PFSK-1 (cell line): ENCODE measurements around the gene B4GALT3.

Experiments used
- FOXP2 ChIP-seq: optimal IDR thresholded peaks from 2 replicates; pipeline ENCODE3; 2011; ENCODE audit warnings: borderline replicate concordance, control low read depth, inconsistent platforms; ENCODE audit not compliant: insufficient read depth; ENCODE audit errors: extremely low read length, extremely low read depth
- POLR2AphosphoS5 ChIP-seq: IDR thresholded peaks from 2 replicates; pipeline ENCODE4 v1.6.1; 2012; ENCODE audit warnings: low read depth, mild to moderate bottlenecking, control low read depth, low read length, moderate library complexity
- SIN3A ChIP-seq: IDR thresholded peaks from 2 replicates; pipeline ENCODE4 v1.6.1; 2012; ENCODE audit warnings: mild to moderate bottlenecking, low read length, moderate library complexity, borderline replicate concordance; ENCODE audit not compliant: insufficient read depth
- TAF1 ChIP-seq: IDR thresholded peaks from 2 replicates; pipeline ENCODE4 v1.6.1; 2012; ENCODE audit warnings: low read length, control low read depth, borderline replicate concordance; ENCODE audit not compliant: insufficient read depth
- TF ChIP-seq, protein P1 (sequence below), 2 experiments: IDR thresholded peaks; 2 replicates each; pipeline versions ENCODE4 v1.6.1 to v1.8.0; 2011 to 2012; ENCODE audit warnings: low read depth in 2 of 2, low read length in 2 of 2, control low read depth in 1 of 2, inconsistent platforms in 1 of 2, mild to moderate bottlenecking in 1 of 2, moderate library complexity in 1 of 2; ENCODE audit not compliant: insufficient read depth in 1 of 2

Gene B4GALT3

DNA sequence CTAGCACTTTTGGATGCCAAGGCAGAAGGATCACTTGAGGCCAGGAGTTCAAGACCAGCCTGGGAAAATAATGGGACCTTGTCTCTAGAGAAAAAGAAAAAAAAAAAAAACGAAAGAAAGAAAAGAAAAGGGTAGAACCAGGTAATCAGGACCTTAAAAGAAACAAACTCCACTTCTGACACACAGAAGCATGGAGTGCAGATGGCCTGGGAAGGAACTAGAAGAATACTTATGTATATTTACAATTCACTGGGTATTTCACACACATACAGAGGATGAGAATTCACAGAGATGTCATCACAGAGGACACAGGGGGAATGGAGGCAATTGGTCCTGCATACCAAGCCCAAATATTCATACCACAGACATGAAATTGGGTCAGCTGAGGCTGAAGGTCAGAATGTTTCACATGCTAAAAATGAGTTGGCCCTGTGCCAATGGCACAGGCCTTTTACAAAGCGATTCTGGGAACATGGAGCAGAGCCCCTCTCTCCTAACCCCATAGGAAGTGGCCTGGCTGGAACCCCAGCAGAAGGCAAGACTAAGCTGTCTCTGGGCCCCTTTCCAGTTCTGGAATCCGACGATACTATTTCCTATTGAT, 4.4 kb downstream of the B4GALT3 start:
- TF ChIP-seq, protein P1, sequence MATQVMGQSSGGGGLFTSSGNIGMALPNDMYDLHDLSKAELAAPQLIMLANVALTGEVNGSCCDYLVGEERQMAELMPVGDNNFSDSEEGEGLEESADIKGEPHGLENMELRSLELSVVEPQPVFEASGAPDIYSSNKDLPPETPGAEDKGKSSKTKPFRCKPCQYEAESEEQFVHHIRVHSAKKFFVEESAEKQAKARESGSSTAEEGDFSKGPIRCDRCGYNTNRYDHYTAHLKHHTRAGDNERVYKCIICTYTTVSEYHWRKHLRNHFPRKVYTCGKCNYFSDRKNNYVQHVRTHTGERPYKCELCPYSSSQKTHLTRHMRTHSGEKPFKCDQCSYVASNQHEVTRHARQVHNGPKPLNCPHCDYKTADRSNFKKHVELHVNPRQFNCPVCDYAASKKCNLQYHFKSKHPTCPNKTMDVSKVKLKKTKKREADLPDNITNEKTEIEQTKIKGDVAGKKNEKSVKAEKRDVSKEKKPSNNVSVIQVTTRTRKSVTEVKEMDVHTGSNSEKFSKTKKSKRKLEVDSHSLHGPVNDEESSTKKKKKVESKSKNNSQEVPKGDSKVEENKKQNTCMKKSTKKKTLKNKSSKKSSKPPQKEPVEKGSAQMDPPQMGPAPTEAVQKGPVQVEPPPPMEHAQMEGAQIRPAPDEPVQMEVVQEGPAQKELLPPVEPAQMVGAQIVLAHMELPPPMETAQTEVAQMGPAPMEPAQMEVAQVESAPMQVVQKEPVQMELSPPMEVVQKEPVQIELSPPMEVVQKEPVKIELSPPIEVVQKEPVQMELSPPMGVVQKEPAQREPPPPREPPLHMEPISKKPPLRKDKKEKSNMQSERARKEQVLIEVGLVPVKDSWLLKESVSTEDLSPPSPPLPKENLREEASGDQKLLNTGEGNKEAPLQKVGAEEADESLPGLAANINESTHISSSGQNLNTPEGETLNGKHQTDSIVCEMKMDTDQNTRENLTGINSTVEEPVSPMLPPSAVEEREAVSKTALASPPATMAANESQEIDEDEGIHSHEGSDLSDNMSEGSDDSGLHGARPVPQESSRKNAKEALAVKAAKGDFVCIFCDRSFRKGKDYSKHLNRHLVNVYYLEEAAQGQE (IDR thresholded peaks at IDR 0.05; ENCODE audit: insufficient read depth in 1 of 2, low read depth in 2 of 2, low read length in 2 of 2) = no peak

GRCh38 chr1:161172349-161172748, 5.0 kb downstream of the B4GALT3 start:
- TF ChIP-seq SIN3A (no peak), TAF1 (no peak), FOXP2 (no peak), POLR2AphosphoS5 (no peak)
- TF ChIP-seq, protein P1 (IDR thresholded peaks at IDR 0.05; ENCODE audit: insufficient read depth in 1 of 2, low read depth in 2 of 2, low read length in 2 of 2) = no peak

GRCh38 chr1:161171696-161172095, 5.6 kb downstream of the B4GALT3 start:
- TF ChIP-seq POLR2AphosphoS5 = no peak
- no peak for TF ChIP-seq FOXP2

- no peak for TF ChIP-seq POLR2AphosphoS5
- TF ChIP-seq, protein P1 (IDR thresholded peaks at IDR 0.05; ENCODE audit: insufficient read depth in 1 of 2, low read depth in 2 of 2, low read length in 2 of 2) = no peak
- no peak for TF ChIP-seq SIN3A
- no peak for TF ChIP-seq FOXP2
- no peak for TF ChIP-seq TAF1
Observed at GRCh38 chr1:161171191-161171590, 6.1 kb downstream of the B4GALT3 start.

- TF ChIP-seq TAF1 = no peak
- TF ChIP-seq, protein P1 (IDR thresholded peaks at IDR 0.05; ENCODE audit: insufficient read depth in 1 of 2, low read depth in 2 of 2, low read length in 2 of 2) = no peak
- TF ChIP-seq POLR2AphosphoS5 = no peak
- TF ChIP-seq SIN3A = no peak
- TF ChIP-seq FOXP2 = no peak
Observed at GRCh38 chr1:161168906-161169305, 8.4 kb downstream of the B4GALT3 start.
